Occipital lobe (tissue), 2 donors: ENCODE measurements around the gene TREX2. TPM values are rescaled to one million over a fixed set of nuclear protein-coding genes. Genes with fewer than 3 reads are reported as not detected.

Experiments used
- DNase-seq: peaks from one replicate; lab custom pipeline; 2025; lab: John Stamatoyannopoulos, UW
- total RNA-seq: library from RNA; depleted of rRNA; stranded (reverse); fragments of >200 nt; gene quantifications from one replicate; pipeline ENCODE4 v1.2.3, GENCODE V29; 2014

The TREX2 gene
- total RNA-seq, 1 donor from 2014 or later, result not detected

GRCh38 chrX:153457136-153457825 lies 11.4 kb upstream of the TREX2 start:
- no peak for DNase-seq

GRCh38 chrX:153456704-153457103 lies 10.8 kb upstream of the TREX2 start:
- DNase-seq, result no peak

GRCh38 chrX:153456161-153456560 lies 10.3 kb upstream of the TREX2 start:
- DNase-seq, result peak; percentile 30

- DNase-seq, result no peak
These were observed 9.7 kb upstream of the TREX2 start for GRCh38 chrX:153455571-153455970.

GRCh38 chrX:153454901-153455550 lies 9.2 kb upstream of the TREX2 start:
- DNase-seq, result no peak

GRCh38 chrX:153450949-153451277 lies 5.1 kb upstream of the TREX2 start:
- no peak for DNase-seq

GRCh38 chrX:153450114-153450948 lies 4.5 kb upstream of the TREX2 start:
- no peak for DNase-seq

- DNase-seq, result no peak
These were observed 3.7 kb upstream of the TREX2 start for GRCh38 chrX:153449368-153450113.

GRCh38 chrX:153448556-153449367 lies 2.9 kb upstream of the TREX2 start:
- DNase-seq, result no peak

GRCh38 chrX:153447581-153447960 lies 1.7 kb upstream of the TREX2 start:
- no peak for DNase-seq

- no peak for DNase-seq
These were observed 1.2 kb upstream of the TREX2 start for GRCh38 chrX:153446950-153447580.

- DNase-seq, result no peak
These were observed 730 bp upstream of the TREX2 start for GRCh38 chrX:153446636-153446936.

- DNase-seq, result no peak
These were observed 575 bp downstream of the TREX2 start for GRCh38 chrX:153445106-153445855.

GRCh38 chrX:153444333-153445011 lies 1.4 kb downstream of the TREX2 start:
- no peak for DNase-seq

GRCh38 chrX:153443476-153444332 lies 2.2 kb downstream of the TREX2 start:
- no peak for DNase-seq

- no peak for DNase-seq
These were observed 3.4 kb downstream of the TREX2 start for GRCh38 chrX:153442463-153442862.

- DNase-seq, result no peak
These were observed 3.9 kb downstream of the TREX2 start for GRCh38 chrX:153441981-153442380.

GRCh38 chrX:153441296-153441695 lies 4.6 kb downstream of the TREX2 start:
- DNase-seq, result no peak
